SH-SY5Y (cell line): ENCODE measurements around the gene PLCL2.

ENCODE experiments used
- GATA2 ChIP-seq: IDR thresholded peaks from 2 replicates; pipeline ENCODE4 v1.6.1; 2011; ENCODE audit warnings: mild to moderate bottlenecking, low read depth, low read length
- GATA3 ChIP-seq: IDR thresholded peaks from 2 replicates; pipeline ENCODE4 v1.6.1; 2011; ENCODE audit warnings: low read depth, mild to moderate bottlenecking, low read length, moderate library complexity

- TF ChIP-seq GATA2 (no peak), GATA3 (no peak)
These were observed 246.2 kb downstream of the PLCL2 start for GRCh38 chr3:17130956-17131355.
